ENCODE measurements around the gene EPHA8. TPM values are rescaled to one million over a fixed set of nuclear protein-coding genes. Genes with fewer than 3 reads are reported as not detected.

EPHA8 gene
- total RNA-seq, 1 experiment from 2014 or later, result 3.8 TPM

DNA sequence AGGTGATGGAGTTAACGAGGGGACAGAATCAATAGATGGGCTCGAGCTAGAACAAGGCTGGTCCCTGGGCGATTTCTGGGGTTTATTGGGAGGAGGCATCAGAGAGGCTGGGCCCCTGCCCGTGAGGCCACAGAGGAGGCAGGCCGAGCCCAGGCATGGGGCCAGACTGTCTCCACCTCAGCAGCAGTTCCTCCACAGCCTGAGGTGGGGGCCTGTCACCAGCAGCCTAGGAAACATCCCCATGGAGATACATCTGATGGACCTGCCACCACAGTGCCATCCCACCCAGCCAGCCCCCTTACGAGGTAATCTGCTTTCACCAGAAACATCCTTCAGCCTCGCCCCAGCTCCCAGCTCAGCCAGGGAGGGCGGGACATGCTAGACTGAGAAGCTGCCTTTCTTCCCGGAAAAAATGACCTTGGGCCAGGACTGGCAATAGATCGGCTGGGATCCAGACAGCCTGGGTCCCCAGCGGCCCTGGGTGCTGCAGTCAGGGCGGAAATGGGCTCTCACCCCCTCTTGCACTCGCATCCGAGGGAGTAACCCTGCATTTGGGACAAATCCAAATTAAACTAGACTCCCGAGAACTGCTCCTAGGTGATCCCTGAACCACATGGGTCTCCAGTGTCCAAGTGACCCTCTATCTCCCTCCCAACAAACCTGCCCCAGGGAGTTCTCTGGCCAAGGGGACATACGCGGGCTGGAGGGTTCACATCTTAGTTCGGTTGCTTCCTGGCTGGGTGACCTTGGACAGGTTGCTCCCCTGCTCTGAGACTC, 10.0 kb upstream of the EPHA8 start:
- H3K9me3 Mint-ChIP-seq, result no peaks in the 10 kb centered on the region
- no peak for TF ChIP-seq AFF4 (CRISPR knock-in tag; IDR thresholded peaks at IDR 0.05; ENCODE audit: borderline replicate concordance)
- TF ChIP-seq JUN (CRISPR knock-in tag; IDR thresholded peaks at IDR 0.05), result no peak
- TF ChIP-seq ZSCAN18 (CRISPR knock-in tag; IDR thresholded peaks at IDR 0.05), result no peak
- TF ChIP-seq, protein P1, sequence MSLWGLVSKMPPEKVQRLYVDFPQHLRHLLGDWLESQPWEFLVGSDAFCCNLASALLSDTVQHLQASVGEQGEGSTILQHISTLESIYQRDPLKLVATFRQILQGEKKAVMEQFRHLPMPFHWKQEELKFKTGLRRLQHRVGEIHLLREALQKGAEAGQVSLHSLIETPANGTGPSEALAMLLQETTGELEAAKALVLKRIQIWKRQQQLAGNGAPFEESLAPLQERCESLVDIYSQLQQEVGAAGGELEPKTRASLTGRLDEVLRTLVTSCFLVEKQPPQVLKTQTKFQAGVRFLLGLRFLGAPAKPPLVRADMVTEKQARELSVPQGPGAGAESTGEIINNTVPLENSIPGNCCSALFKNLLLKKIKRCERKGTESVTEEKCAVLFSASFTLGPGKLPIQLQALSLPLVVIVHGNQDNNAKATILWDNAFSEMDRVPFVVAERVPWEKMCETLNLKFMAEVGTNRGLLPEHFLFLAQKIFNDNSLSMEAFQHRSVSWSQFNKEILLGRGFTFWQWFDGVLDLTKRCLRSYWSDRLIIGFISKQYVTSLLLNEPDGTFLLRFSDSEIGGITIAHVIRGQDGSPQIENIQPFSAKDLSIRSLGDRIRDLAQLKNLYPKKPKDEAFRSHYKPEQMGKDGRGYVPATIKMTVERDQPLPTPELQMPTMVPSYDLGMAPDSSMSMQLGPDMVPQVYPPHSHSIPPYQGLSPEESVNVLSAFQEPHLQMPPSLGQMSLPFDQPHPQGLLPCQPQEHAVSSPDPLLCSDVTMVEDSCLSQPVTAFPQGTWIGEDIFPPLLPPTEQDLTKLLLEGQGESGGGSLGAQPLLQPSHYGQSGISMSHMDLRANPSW (CRISPR knock-in tag; conservative IDR thresholded peaks at IDR 0.05; ENCODE audit: low read depth), result no peak
- no peak for TF ChIP-seq ZNF317 (CRISPR knock-in tag; IDR thresholded peaks at IDR 0.05; ENCODE audit: borderline replicate concordance, low read depth)
- TF ChIP-seq IRF2 (CRISPR knock-in tag; IDR thresholded peaks at IDR 0.05; ENCODE audit: borderline replicate concordance, low read depth), result no peak
- TF ChIP-seq HMGXB4 (CRISPR knock-in tag; IDR thresholded peaks at IDR 0.05), result no peak
- no peak for TF ChIP-seq GTF2I (CRISPR knock-in tag; conservative IDR thresholded peaks at IDR 0.05)
- TF ChIP-seq JAZF1 (CRISPR knock-in tag; IDR thresholded peaks at IDR 0.05), result no peak
- TF ChIP-seq ZNF396 (CRISPR knock-in tag; IDR thresholded peaks at IDR 0.05; ENCODE audit: borderline replicate concordance), result no peak
- no peak for TF ChIP-seq NR2C2 (CRISPR knock-in tag; IDR thresholded peaks at IDR 0.05)
- TF ChIP-seq CREM (CRISPR knock-in tag; IDR thresholded peaks at IDR 0.05), result no peak
- TF ChIP-seq ZNF423 (CRISPR knock-in tag; IDR thresholded peaks at IDR 0.05), result no peak
- no peak for TF ChIP-seq SP1 (CRISPR knock-in tag; conservative IDR thresholded peaks at IDR 0.05)
- no peak for TF ChIP-seq GRHL2 (CRISPR knock-in tag; IDR thresholded peaks at IDR 0.05; ENCODE audit: insufficient replicate concordance, severe bottlenecking)
- TF ChIP-seq AR (CRISPR knock-in tag; IDR thresholded peaks at IDR 0.05), result no peak
- H3K4me1 Mint-ChIP-seq, result peaks cover 40% of the 10 kb centered on the region
- CTCF ChIA-PET, result interaction anchor here (0.5 to 1.0 kb wide), 2 partner anchors 26 to 87 kb away, joined by 3 to 4 read pairs; no protein-coding TSS in a partner anchor
- DNase-seq (ENCODE audit: low spot score), result no peak
- peaks cover 10% of the 10 kb centered on the region; the same call in 1 of the 2 replicates for H3K27me3 Mint-ChIP-seq (ENCODE audit: low read depth)
- POLR2A ChIA-PET, result no interaction called here
- H3K36me3 Mint-ChIP-seq, result no peaks in the 10 kb centered on the region
- no peak overlapping the region for H3K27ac Mint-ChIP-seq
- ATAC-seq, result no peak
- H3K4me3 Mint-ChIP-seq, result no peak overlapping the region
